HL-60/S4 treated with phorbol 12-myristate 13-acetate at 8.2 ng/mL for 4 days and 3 days (cell line): ENCODE data around the gene ATP5ME.

Source experiments
- in situ Hi-C: fragments of 300-500 bp; cut with MboI; formaldehyde crosslinking; loops from 2 replicates; pipeline ENCODE4 v1.15.0; 2022; ENCODE audit warnings: low sequenced_read_pairs

The ATP5ME gene

DNA sequence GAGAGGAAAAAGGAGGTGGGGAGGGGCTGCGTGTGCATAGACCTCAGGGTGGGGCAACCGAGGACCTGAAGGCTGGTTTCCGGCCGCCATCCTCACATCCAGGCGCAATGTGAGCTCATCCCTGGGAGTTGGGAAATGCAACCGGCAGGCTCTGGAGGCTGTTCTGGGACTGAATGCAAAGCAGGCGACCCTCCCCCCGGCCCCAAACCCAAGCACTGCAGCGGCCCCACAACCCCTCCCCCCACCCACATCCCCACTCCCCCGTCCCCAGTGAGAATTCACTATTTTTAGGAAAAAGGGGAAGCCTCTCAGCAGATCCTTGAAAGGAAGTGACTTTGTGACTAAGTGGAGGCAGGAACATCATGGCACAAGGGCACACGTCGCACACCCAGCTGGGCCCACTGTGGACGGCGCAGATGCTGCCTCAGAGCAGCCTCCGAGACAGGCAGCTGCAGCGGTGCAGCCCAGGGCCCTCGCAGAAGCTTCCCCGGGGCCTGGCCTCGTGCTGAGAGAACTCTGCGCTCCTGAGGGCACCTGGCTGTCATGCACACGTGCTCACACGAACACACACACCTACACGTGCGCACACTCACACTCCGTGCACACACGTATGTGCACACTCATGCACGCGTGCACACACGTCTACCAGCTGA, 50.0 kb downstream of the ATP5ME start:
- in situ Hi-C loops, result no loop called here

DNA sequence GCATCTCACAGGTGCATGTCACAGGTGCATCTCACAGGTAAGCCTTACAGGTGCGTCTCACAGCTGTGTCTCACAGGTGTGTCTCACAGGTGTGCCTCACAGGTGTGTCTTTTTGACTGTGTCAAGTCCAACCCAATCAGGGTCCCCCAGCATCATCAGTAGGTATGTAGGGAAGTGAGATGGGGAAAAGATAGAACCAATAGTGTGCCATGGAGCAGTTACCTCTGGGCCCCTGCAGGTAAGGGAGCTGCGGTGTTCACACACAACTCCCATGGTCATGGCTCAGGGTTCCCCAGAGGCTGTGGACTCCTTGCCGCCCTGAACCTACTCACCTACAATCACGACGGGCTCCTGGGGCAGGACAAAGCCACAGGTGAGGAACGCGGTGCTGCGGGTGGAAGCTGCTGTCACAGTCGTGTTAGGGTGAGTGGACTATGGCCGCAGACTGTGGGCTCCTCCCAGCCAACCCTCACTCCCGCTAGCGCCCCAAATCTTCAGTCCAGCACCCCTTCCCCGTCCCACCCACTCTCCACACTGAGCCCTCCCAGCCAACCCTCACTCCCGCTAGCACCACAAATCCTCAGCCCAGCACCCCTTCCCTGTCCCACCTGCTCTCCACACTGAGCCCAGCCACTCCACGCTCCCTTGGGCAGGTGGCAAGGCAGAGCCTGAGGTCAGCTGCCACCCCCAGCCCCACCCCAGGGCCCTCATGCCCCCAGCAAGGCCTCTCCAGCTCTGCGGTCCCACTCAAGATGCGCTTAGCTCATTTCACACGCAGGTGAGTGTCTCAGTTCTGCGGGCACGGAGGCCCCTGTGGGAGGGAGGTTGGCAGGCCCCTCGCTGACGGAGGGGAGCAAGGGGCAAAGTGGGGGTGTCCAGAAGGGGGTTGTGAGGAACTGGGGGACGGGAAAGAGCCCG, 50.8 kb downstream of the ATP5ME start:
- in situ Hi-C loops, result no loop called here
